Right lobe of liver (tissue), 6 donors: ENCODE results near the gene CNEP1R1. TPM values are rescaled to one million over a fixed set of nuclear protein-coding genes. Genes with fewer than 3 reads are reported as not detected.
A peak's percentile ranks its signal among the peaks of the same experiment; 100 is the strongest.

Experiments
- ATAC-seq, 4 donors: fragments of 200-7000 bp; cut with Tn5 transposase; one replicate each; pipeline ENCODE4 v1.9.1; 2020; ENCODE audit warnings: mild to moderate bottlenecking in 4 of 4, moderate library complexity in 4 of 4
- DNase-seq, 3 donors: peaks; one replicate each; pipeline ENCODE4 v3.0.0-alpha.2; 2020
- H3K27ac ChIP-seq, 3 donors: fragments of 200-600 bp; one replicate each; pipeline ENCODE4 v1.8.0; 2022
- H3K27me3 ChIP-seq, 2 donors: fragments of 200-600 bp; one replicate each; pipeline ENCODE4 v1.8.0; 2022
- H3K36me3 ChIP-seq, 4 donors: fragments of 200-600 bp; sonication (generic) in 1 of 4; one replicate each; pipeline versions ENCODE4 v1.5.1 to v1.8.0; 2017 to 2022; ENCODE audit warnings: control low read depth in 1 of 4
- H3K4me1 ChIP-seq, 4 donors: fragments of 200-600 bp; sonication (generic) in 1 of 4; one replicate each; pipeline versions ENCODE4 v1.5.1 to v1.8.0; 2017 to 2022; ENCODE audit warnings: control low read depth in 1 of 4
- H3K4me3 ChIP-seq, 3 donors: fragments of 200-600 bp; one replicate each; pipeline ENCODE4 v1.8.0; 2022
- H3K9me3 ChIP-seq, 4 donors: fragments of 200-600 bp; sonication (generic) in 1 of 4; one replicate each; pipeline versions ENCODE4 v1.5.1 to v1.8.0; 2017 to 2022; ENCODE audit warnings: control low read depth in 1 of 4
- CTCF ChIP-seq, 4 donors: fragments of 200-600 bp in 3 of 4; fragments of 450-650 bp in 1 of 4; IDR thresholded peaks; one replicate each; pipeline versions ENCODE4 v1.5.1 to v1.8.0; 2016 to 2022; ENCODE audit warnings: antibody characterized with exemption in 4 of 4, mild to moderate bottlenecking in 2 of 4
- POLR2A ChIP-seq: fragments of 450-650 bp; IDR thresholded peaks from one replicate; pipeline ENCODE4 v1.6.1; 2017; ENCODE audit warnings: antibody characterized with exemption, mild to moderate bottlenecking
- WGBS: methylation state at CpG from one replicate; pipeline ENCODE4 v1.1.6; 2018; ENCODE audit warnings: low coverage, low lambda C conversion rate; ENCODE audit not compliant: insufficient coverage; ENCODE audit errors: missing lambda C conversion rate; 5-methylcytosine and 5-hydroxymethylcytosine counted together
- intact Hi-C, 2 donors: fragments of 100-400 bp; cut with DNase I; formaldehyde crosslinking; loops; one replicate each; pipeline versions ENCODE4 v1.11.2 to v1.14.1; 2022
- total RNA-seq, 6 experiments: library from RNA; depleted of rRNA in 2 of 6; stranded (reverse); fragments of >200 nt in 2 of 6; fragmentation: NEBNext Ultra II Directional in 3 of 6; extraction: Animal tissue kit (Norgen Biotek cat#: 25700) in 3 of 6; gene quantifications; one replicate each; pipeline versions ENCODE4 v1.1.0 to v1.2.4, GENCODE V29; 2016 to 2023
- donor health status: DM: no; HTN: yes; CAD: no.
- donor health status: DM: no; HTN: no; CAD: no.
- donor health status: DM: no; HTN: no; CAD: no.
- donor health status: DM: no; HTN: yes; CAD: no.
- donor health status: DM: no; HTN: yes; CAD: no.

Gene CNEP1R1
- total RNA-seq, 6 experiments from 2014 or later = 6.0 to 9.6 (median 7.5) TPM

DNA sequence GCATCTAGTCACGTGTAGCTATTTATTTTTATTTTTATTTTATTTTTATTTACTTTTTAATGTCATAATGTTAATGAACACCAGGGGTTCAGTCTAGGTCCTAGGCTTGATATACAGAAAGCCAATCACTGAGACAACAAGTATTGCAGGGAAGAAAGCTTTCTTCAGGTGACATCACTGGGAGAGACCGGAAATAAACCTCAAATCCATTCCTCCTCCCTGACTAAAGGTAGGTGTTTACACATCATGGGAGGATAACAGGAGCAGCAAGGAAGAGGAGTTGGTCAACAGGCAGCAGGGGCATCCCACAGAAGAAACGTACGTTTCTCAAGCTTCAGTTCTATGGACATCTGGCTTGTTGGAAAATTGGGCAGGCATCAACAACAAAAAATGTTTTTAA is 31.2 kb downstream of the CNEP1R1 start:
- no peak for ATAC-seq

DNA sequence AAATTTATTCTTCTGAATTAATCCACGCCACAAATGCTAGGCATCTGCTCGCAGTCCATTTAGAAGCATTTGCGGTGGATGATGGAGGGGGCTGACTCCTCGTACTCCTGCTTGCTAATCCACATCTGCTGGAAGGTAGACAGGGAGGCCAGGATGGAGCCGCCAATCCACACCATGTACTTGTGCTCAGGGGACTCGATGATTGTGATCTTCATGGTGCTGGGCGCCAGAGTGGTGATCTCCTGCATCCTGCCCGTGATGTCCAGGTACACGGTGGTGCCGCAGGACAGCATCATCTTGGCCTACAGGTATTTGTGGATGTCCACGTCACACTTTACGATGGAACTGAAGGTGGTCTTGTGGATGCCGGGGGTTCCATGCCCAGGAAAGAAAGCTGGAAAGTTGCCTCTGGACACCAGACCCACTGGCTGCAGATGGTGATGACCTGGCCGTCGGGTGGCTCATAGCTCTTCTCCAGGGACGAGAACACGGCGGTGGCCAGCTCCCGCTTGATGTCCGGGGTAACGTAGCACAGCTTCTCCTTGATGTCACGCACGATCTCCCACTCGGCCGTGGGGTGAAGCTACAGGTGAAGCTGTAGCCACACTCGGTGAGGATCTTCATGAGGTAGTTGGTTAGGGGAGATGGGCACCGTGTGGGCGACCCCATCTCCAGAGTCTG is 33.2 kb downstream of the CNEP1R1 start:
- ATAC-seq = peak in 1 of 4 donors; percentile 14
- Histone ChIP-seq H3K9me3 (peaks cover 0 to 3% (median 0%) of the 10 kb centered on the region in 4 donors), H3K4me1 (no peaks in the 10 kb centered on the region), H3K4me3 (no peak overlapping the region), H3K27me3 (no peaks in the 10 kb centered on the region), H3K27ac (no peak overlapping the region), H3K36me3 (no peaks in the 10 kb centered on the region)
- no peak for TF ChIP-seq POLR2A
- TF ChIP-seq CTCF (IDR thresholded peaks at IDR 0.05) = no peak
- intact Hi-C loops = no loop called here
- DNase-seq = no peak
- 95% methylated on average over 11 of the region's 28 CpGs for whole genome bisulfite sequencing

More for the DNA sequence above, 31.2 kb downstream of the CNEP1R1 start:
- H3K36me3 ChIP-seq = no peaks in the 10 kb centered on the region
- intact Hi-C loops = no loop called here
- H3K4me3 ChIP-seq = no peak overlapping the region
- 93% methylated on average over 4 of the region's 4 CpGs for WGBS
- DNase-seq = no peak
- no peaks in the 10 kb centered on the region for H3K27me3 ChIP-seq
- no peaks in the 10 kb centered on the region for H3K4me1 ChIP-seq
- no peak overlapping the region for H3K27ac ChIP-seq
- peaks cover 0 to 3% (median 0%) of the 10 kb centered on the region in 4 donors for H3K9me3 ChIP-seq
- TF ChIP-seq CTCF (IDR thresholded peaks at IDR 0.05) (no peak), POLR2A (no peak)

- DNase-seq (no peak), ATAC-seq (no peak)
- TF ChIP-seq CTCF (IDR thresholded peaks at IDR 0.05) (no peak), POLR2A (no peak)
- no peaks in the 10 kb centered on the region for H3K36me3 ChIP-seq
- H3K27ac ChIP-seq = no peak overlapping the region
- H3K27me3 ChIP-seq = no peaks in the 10 kb centered on the region
- H3K9me3 ChIP-seq = peaks cover 0 to 3% (median 0%) of the 10 kb centered on the region in 4 donors
- WGBS = 76% methylated on average over 3 of the region's 10 CpGs
- H3K4me3 ChIP-seq = no peak overlapping the region
- H3K4me1 ChIP-seq = no peaks in the 10 kb centered on the region
- intact Hi-C loops = no loop called here
These were observed 34.1 kb downstream of the CNEP1R1 start for GRCh38 chr16:50059111-50059510.

- H3K4me1 ChIP-seq = no peaks in the 10 kb centered on the region
- no peak overlapping the region for H3K4me3 ChIP-seq
- no peak for TF ChIP-seq POLR2A
- TF ChIP-seq CTCF (IDR thresholded peaks at IDR 0.05) = no peak
- H3K36me3 ChIP-seq = no peaks in the 10 kb centered on the region
- no peak overlapping the region for H3K27ac ChIP-seq
- DNase-seq = no peak
- ATAC-seq = no peak
- intact Hi-C loops = no loop called here
- 83% methylated on average over 3 of the region's 3 CpGs for WGBS
- no peaks in the 10 kb centered on the region for H3K27me3 ChIP-seq
- H3K9me3 ChIP-seq = peaks cover 0 to 3% (median 0%) of the 10 kb centered on the region in 4 donors
These were observed 34.6 kb downstream of the CNEP1R1 start for GRCh38 chr16:50059669-50060068.
